ENCODE measurements around the gene KATNBL1. TPM values are rescaled to one million over a fixed set of nuclear protein-coding genes. Genes with fewer than 3 reads are reported as not detected.

The KATNBL1 gene
- total RNA-seq, 1 donor from 2014 or later = 35.5 TPM

DNA sequence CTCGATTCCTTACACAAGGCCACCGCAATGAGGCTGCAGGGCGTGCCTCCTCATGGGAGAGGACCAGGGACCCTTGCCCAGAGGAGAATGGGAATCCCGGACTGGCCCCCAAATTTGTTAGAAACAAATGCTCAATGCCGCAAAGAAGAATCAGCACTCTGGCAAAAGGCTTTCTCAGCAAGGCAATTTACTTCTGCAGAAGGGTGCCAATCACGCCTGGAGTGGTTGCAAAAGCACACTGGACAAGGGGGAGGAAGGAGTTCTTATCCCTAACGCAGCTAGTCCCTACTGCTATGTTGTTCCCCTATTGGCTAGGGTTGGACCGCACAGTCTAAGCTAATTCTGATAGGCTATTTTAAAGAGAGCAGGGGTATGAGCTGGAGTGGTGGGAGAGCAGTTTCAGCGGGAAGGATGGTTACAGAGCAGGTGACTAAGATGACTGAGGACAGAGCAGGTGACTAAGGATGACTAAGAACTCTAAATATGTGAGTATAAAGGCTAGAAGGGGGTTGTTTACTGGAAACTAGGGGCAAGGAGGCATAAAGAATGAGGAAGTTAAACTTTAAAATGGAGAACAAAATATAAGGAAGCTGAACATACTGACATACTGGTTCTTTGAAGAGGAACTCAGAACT, 48.5 kb downstream of the KATNBL1 start:
- DNase-seq (ENCODE audit: low read depth) = no peak
- TF ChIP-seq, protein P1, sequence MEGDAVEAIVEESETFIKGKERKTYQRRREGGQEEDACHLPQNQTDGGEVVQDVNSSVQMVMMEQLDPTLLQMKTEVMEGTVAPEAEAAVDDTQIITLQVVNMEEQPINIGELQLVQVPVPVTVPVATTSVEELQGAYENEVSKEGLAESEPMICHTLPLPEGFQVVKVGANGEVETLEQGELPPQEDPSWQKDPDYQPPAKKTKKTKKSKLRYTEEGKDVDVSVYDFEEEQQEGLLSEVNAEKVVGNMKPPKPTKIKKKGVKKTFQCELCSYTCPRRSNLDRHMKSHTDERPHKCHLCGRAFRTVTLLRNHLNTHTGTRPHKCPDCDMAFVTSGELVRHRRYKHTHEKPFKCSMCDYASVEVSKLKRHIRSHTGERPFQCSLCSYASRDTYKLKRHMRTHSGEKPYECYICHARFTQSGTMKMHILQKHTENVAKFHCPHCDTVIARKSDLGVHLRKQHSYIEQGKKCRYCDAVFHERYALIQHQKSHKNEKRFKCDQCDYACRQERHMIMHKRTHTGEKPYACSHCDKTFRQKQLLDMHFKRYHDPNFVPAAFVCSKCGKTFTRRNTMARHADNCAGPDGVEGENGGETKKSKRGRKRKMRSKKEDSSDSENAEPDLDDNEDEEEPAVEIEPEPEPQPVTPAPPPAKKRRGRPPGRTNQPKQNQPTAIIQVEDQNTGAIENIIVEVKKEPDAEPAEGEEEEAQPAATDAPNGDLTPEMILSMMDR (conservative IDR thresholded peaks at IDR 0.05; ENCODE audit: low read depth, low read length) = no peak
- no peak overlapping the region for H3K4me3 ChIP-seq (ENCODE audit: low read depth, low read length)

DNA sequence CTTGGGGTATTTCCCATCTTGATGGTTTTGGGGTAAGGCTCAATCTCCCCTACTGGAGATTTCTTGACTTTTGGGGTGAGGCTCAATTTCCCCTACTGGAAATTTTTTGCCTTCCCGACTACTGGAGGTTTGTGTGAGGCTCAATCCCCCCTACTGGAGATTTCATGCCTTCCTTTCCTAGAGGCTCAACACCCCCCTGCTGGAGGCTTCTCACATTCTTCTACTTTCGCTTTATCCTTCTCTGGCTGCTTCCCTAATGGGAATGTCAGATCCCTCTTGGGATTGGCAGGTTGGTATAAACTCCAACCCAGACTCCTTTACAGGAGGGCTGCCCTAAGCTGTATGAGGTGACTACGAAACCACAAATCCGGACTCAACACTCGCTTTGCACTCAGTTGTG, 49.2 kb downstream of the KATNBL1 start:
- no peak overlapping the region for H3K4me3 ChIP-seq (ENCODE audit: low read depth, low read length)
- TF ChIP-seq, protein P1 (conservative IDR thresholded peaks at IDR 0.05; ENCODE audit: low read depth, low read length) = no peak
- DNase-seq (ENCODE audit: low read depth) = no peak

DNA sequence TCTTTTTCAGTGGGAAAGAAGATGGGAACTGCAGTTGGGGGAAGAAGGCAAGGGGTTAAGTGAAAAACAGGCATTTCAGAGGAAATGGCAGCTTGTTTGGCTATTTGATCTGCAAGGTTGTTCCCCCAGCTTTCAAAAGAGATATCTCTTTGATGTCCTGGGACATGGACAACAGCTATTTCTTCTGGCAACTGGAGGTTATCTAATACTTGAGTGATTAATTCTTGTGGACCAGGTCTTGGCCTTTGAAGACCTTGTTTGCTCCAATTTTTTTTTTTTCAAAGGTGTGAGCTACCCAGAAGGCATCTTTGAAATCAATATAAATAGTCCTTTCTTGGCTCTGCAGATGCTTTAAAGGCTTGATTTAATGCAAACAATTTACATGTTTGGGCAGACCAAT, 51.5 kb downstream of the KATNBL1 start:
- no peak for DNase-seq (ENCODE audit: low read depth)
- H3K4me3 ChIP-seq (ENCODE audit: low read depth, low read length) = no peak overlapping the region

DNA sequence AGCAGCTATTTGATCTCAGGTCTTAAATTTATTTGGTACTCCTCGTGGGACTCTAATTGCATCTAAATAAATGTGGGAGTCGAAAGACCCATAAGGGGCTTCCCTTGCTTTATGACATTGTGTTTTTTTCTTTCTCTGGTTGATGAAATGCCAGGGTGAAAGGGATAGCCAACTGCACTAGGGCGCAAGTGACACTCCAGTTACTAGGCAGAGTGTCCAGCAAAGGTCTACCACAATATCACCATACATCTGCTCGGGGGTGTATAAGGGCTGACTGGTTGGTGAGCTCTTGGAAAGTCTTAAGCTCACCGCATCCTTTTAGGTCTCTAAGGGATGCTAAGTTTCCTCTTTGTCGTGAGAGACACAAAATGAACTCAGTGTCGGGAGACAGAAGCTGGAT, 54.0 kb downstream of the KATNBL1 start:
- TF ChIP-seq, protein P1 (conservative IDR thresholded peaks at IDR 0.05; ENCODE audit: low read depth, low read length) = no peak
- no peak overlapping the region for H3K4me3 ChIP-seq (ENCODE audit: low read depth, low read length)
- DNase-seq (ENCODE audit: low read depth) = no peak

More for the DNA sequence above, 51.5 kb downstream of the KATNBL1 start:
- TF ChIP-seq, protein P1 (conservative IDR thresholded peaks at IDR 0.05; ENCODE audit: low read depth, low read length) = no peak

DNA sequence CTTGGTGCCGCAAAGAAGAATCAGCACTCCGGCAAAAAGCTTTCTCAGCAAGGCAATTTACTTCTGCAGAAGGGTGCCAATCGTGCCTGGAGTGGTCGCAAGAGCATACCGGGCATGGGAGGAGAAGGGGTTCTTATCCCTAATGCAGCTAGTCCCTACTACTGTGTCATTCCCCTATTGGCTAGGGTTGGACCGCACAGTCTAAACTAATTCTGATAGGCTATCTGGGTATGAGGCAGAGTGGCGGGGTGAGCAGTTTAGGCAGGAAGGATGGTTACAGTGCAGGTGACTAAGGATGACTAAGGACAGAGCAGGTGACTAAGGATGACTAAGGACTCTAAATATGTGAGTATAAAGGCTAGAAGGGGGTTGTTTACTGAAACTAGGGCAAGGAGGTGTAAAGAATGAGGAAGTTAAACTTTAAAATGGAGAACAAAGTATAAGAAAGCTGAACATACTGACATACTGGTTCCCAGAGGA, 55.1 kb downstream of the KATNBL1 start:
- DNase-seq (ENCODE audit: low read depth) = peak; percentile 47
- no peak overlapping the region for H3K4me3 ChIP-seq (ENCODE audit: low read depth, low read length)
- TF ChIP-seq, protein P1 (conservative IDR thresholded peaks at IDR 0.05; ENCODE audit: low read depth, low read length) = no peak

DNA sequence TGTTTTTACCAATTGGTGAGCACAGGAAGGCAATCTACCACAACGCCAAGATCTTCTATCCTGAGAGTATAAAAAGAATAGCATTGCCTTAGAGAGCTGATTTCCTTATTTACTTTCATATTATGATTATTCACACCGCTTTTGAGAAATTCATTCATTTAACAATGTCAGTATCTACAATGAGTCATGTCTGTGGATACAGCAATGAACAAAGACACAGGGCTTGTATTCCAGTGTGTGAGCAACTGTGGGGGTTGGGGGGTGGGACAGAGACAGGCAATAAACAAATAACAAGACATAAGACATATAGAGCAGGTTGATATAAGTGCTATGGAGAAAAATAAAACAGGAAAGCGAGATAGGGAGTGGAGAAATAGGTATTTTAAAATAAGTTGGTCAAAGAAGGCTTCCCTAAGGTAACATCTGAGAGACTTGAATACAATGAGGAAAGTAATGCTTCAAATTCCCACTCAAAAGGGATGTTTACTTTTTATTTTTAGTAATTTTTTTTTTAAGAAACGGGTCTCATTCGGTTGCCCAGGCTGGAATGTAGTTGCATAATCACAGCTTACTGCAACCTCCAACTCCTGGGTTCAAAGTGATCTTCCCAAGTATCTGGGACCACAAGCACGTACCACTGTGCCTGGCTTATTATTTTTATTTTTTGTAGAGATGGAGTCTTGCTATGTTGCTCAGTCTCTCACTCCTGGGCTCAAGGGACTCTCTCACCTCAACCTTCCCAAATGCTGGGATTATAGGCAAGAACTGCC, 62.3 kb downstream of the KATNBL1 start:
- no peak overlapping the region for H3K4me3 ChIP-seq (ENCODE audit: low read depth, low read length)
- TF ChIP-seq, protein P1 (conservative IDR thresholded peaks at IDR 0.05; ENCODE audit: low read depth, low read length) = no peak
- DNase-seq (ENCODE audit: low read depth) = no peak

All from epithelial cell of proximal tubule (primary cell).